ENCODE measurements around the gene STK33. TPM values are rescaled to one million over a fixed set of nuclear protein-coding genes. Genes with fewer than 3 reads are reported as not detected.

STK33 gene
- total and polyA plus RNA-seq, 2 donors = 10.5 to 13.3 TPM

GRCh38 chr11:8382436-8383053 lies 211.5 kb downstream of the STK33 start:
- H3K4me1 ChIP-seq (ENCODE audit: control insufficient read depth in 2 of 2, insufficient read depth in 2 of 2, low read length in 2 of 2) = peaks cover 0 to 8% of the 10 kb centered on the region in 2 donors
- no peak for DNase-seq (ENCODE audit: low read depth in 6 of 9, low spot score in 9 of 9)
- 97% methylated on average over 9 of the region's 9 CpGs for WGBS
- no peaks in the 10 kb centered on the region for H3K36me3 ChIP-seq (ENCODE audit: control insufficient read depth in 2 of 2, insufficient read depth in 2 of 2, low read length in 1 of 2)
- no peaks in the 10 kb centered on the region for H3K9me3 ChIP-seq (ENCODE audit: control insufficient read depth in 2 of 2, insufficient read depth in 1 of 2, low read length in 1 of 2)
- H3K4me3 ChIP-seq (ENCODE audit: low read length in 2 of 2) = no peak overlapping the region
- no peaks in the 10 kb centered on the region for H3K27me3 ChIP-seq (ENCODE audit: control insufficient read depth in 2 of 2, insufficient read depth in 1 of 2, low read length in 1 of 2)
- no peak overlapping the region for H3K27ac ChIP-seq (ENCODE audit: low read depth in 1 of 2, low read length in 1 of 2)

GRCh38 chr11:8381871-8382396 lies 212.1 kb downstream of the STK33 start:
- H3K36me3 ChIP-seq (ENCODE audit: control insufficient read depth in 2 of 2, insufficient read depth in 2 of 2, low read length in 1 of 2) = no peaks in the 10 kb centered on the region
- no peak overlapping the region for H3K4me3 ChIP-seq (ENCODE audit: low read length in 2 of 2)
- WGBS = 87% methylated on average over 13 of the region's 13 CpGs
- DNase-seq (ENCODE audit: low read depth in 6 of 9, low spot score in 9 of 9) = no peak
- peaks cover 0 to 8% of the 10 kb centered on the region in 2 donors for H3K4me1 ChIP-seq (ENCODE audit: control insufficient read depth in 2 of 2, insufficient read depth in 2 of 2, low read length in 2 of 2)
- no peak overlapping the region for H3K27ac ChIP-seq (ENCODE audit: low read depth in 1 of 2, low read length in 1 of 2)
- no peaks in the 10 kb centered on the region for H3K9me3 ChIP-seq (ENCODE audit: control insufficient read depth in 2 of 2, insufficient read depth in 1 of 2, low read length in 1 of 2)
- H3K27me3 ChIP-seq (ENCODE audit: control insufficient read depth in 2 of 2, insufficient read depth in 1 of 2, low read length in 1 of 2) = no peaks in the 10 kb centered on the region

- no peak for DNase-seq (ENCODE audit: low read depth in 6 of 9, low spot score in 9 of 9)
These were observed 212.7 kb downstream of the STK33 start for GRCh38 chr11:8381343-8381742.

GRCh38 chr11:8375932-8376331 lies 218.1 kb downstream of the STK33 start:
- Histone ChIP-seq H3K27ac (ENCODE audit: low read depth in 1 of 2, low read length in 1 of 2) (no peak overlapping the region), H3K27me3 (ENCODE audit: control insufficient read depth in 2 of 2, insufficient read depth in 1 of 2, low read length in 1 of 2) (no peaks in the 10 kb centered on the region), H3K4me1 (ENCODE audit: control insufficient read depth in 2 of 2, insufficient read depth in 2 of 2, low read length in 2 of 2) (no peaks in the 10 kb centered on the region), H3K36me3 (ENCODE audit: control insufficient read depth in 2 of 2, insufficient read depth in 2 of 2, low read length in 1 of 2) (no peaks in the 10 kb centered on the region), H3K4me3 (ENCODE audit: low read length in 2 of 2) (no peak overlapping the region), H3K9me3 (ENCODE audit: control insufficient read depth in 2 of 2, insufficient read depth in 1 of 2, low read length in 1 of 2) (no peaks in the 10 kb centered on the region)
- 71% methylated on average over 4 of the region's 4 CpGs for WGBS
- no peak for DNase-seq (ENCODE audit: low read depth in 6 of 9, low spot score in 9 of 9)

More at GRCh38 chr11:8381343-8381742, 212.7 kb downstream of the STK33 start:
- Histone ChIP-seq H3K36me3 (ENCODE audit: control insufficient read depth in 2 of 2, insufficient read depth in 2 of 2, low read length in 1 of 2) (no peaks in the 10 kb centered on the region), H3K4me1 (ENCODE audit: control insufficient read depth in 2 of 2, insufficient read depth in 2 of 2, low read length in 2 of 2) (peaks cover 0 to 4% of the 10 kb centered on the region in 2 donors), H3K27me3 (ENCODE audit: control insufficient read depth in 2 of 2, insufficient read depth in 1 of 2, low read length in 1 of 2) (no peaks in the 10 kb centered on the region), H3K27ac (ENCODE audit: low read depth in 1 of 2, low read length in 1 of 2) (no peak overlapping the region), H3K9me3 (ENCODE audit: control insufficient read depth in 2 of 2, insufficient read depth in 1 of 2, low read length in 1 of 2) (no peaks in the 10 kb centered on the region), H3K4me3 (ENCODE audit: low read length in 2 of 2) (no peak overlapping the region)
- WGBS = 94% methylated on average over 6 of the region's 6 CpGs

- Histone ChIP-seq H3K4me1 (ENCODE audit: control insufficient read depth in 2 of 2, insufficient read depth in 2 of 2, low read length in 2 of 2) (no peaks in the 10 kb centered on the region), H3K27me3 (ENCODE audit: control insufficient read depth in 2 of 2, insufficient read depth in 1 of 2, low read length in 1 of 2) (no peaks in the 10 kb centered on the region), H3K9me3 (ENCODE audit: control insufficient read depth in 2 of 2, insufficient read depth in 1 of 2, low read length in 1 of 2) (no peaks in the 10 kb centered on the region), H3K36me3 (ENCODE audit: control insufficient read depth in 2 of 2, insufficient read depth in 2 of 2, low read length in 1 of 2) (no peaks in the 10 kb centered on the region), H3K27ac (ENCODE audit: low read depth in 1 of 2, low read length in 1 of 2) (no peak overlapping the region), H3K4me3 (ENCODE audit: low read length in 2 of 2) (no peak overlapping the region)
- WGBS = 50% methylated on average over 3 of the region's 3 CpGs
- DNase-seq (ENCODE audit: low read depth in 6 of 9, low spot score in 9 of 9) = no peak
These were observed 218.6 kb downstream of the STK33 start for GRCh38 chr11:8375460-8375859.

- Histone ChIP-seq H3K36me3 (ENCODE audit: control insufficient read depth in 2 of 2, insufficient read depth in 2 of 2, low read length in 1 of 2) (no peaks in the 10 kb centered on the region), H3K4me1 (ENCODE audit: control insufficient read depth in 2 of 2, insufficient read depth in 2 of 2, low read length in 2 of 2) (no peaks in the 10 kb centered on the region), H3K27ac (ENCODE audit: low read depth in 1 of 2, low read length in 1 of 2) (no peak overlapping the region), H3K9me3 (ENCODE audit: control insufficient read depth in 2 of 2, insufficient read depth in 1 of 2, low read length in 1 of 2) (no peaks in the 10 kb centered on the region), H3K27me3 (ENCODE audit: control insufficient read depth in 2 of 2, insufficient read depth in 1 of 2, low read length in 1 of 2) (no peaks in the 10 kb centered on the region), H3K4me3 (ENCODE audit: low read length in 2 of 2) (no peak overlapping the region)
- 98% methylated on average over 5 of the region's 5 CpGs for WGBS
- DNase-seq (ENCODE audit: low read depth in 6 of 9, low spot score in 9 of 9) = no peak
These were observed 219.3 kb downstream of the STK33 start for GRCh38 chr11:8374716-8375115.

- Histone ChIP-seq H3K9me3 (ENCODE audit: control insufficient read depth in 2 of 2, insufficient read depth in 1 of 2, low read length in 1 of 2) (no peaks in the 10 kb centered on the region), H3K36me3 (ENCODE audit: control insufficient read depth in 2 of 2, insufficient read depth in 2 of 2, low read length in 1 of 2) (no peaks in the 10 kb centered on the region), H3K4me1 (ENCODE audit: control insufficient read depth in 2 of 2, insufficient read depth in 2 of 2, low read length in 2 of 2) (no peaks in the 10 kb centered on the region), H3K27me3 (ENCODE audit: control insufficient read depth in 2 of 2, insufficient read depth in 1 of 2, low read length in 1 of 2) (no peaks in the 10 kb centered on the region), H3K27ac (ENCODE audit: low read depth in 1 of 2, low read length in 1 of 2) (no peak overlapping the region), H3K4me3 (ENCODE audit: low read length in 2 of 2) (no peak overlapping the region)
- no peak for DNase-seq (ENCODE audit: low read depth in 6 of 9, low spot score in 9 of 9)
- WGBS = 96% methylated on average over 10 of the region's 10 CpGs
These were observed 220.3 kb downstream of the STK33 start for GRCh38 chr11:8373519-8374432.

GRCh38 chr11:8372641-8373381 lies 221.2 kb downstream of the STK33 start:
- DNase-seq (ENCODE audit: low read depth in 6 of 9, low spot score in 9 of 9) = no peak
- no peak overlapping the region for H3K4me3 ChIP-seq (ENCODE audit: low read length in 2 of 2)
- no peaks in the 10 kb centered on the region for H3K9me3 ChIP-seq (ENCODE audit: control insufficient read depth in 2 of 2, insufficient read depth in 1 of 2, low read length in 1 of 2)
- H3K4me1 ChIP-seq (ENCODE audit: control insufficient read depth in 2 of 2, insufficient read depth in 2 of 2, low read length in 2 of 2) = no peaks in the 10 kb centered on the region
- 94% methylated on average over 12 of the region's 12 CpGs for WGBS
- H3K27ac ChIP-seq (ENCODE audit: low read depth in 1 of 2, low read length in 1 of 2) = no peak overlapping the region
- H3K27me3 ChIP-seq (ENCODE audit: control insufficient read depth in 2 of 2, insufficient read depth in 1 of 2, low read length in 1 of 2) = no peaks in the 10 kb centered on the region
- H3K36me3 ChIP-seq (ENCODE audit: control insufficient read depth in 2 of 2, insufficient read depth in 2 of 2, low read length in 1 of 2) = no peaks in the 10 kb centered on the region

GRCh38 chr11:8371516-8371884 lies 222.5 kb downstream of the STK33 start:
- no peaks in the 10 kb centered on the region for H3K4me1 ChIP-seq (ENCODE audit: control insufficient read depth in 2 of 2, insufficient read depth in 2 of 2, low read length in 2 of 2)
- no peak overlapping the region for H3K4me3 ChIP-seq (ENCODE audit: low read length in 2 of 2)
- no peaks in the 10 kb centered on the region for H3K9me3 ChIP-seq (ENCODE audit: control insufficient read depth in 2 of 2, insufficient read depth in 1 of 2, low read length in 1 of 2)
- 83% methylated on average over 1 of the region's 1 CpG for WGBS
- no peaks in the 10 kb centered on the region for H3K27me3 ChIP-seq (ENCODE audit: control insufficient read depth in 2 of 2, insufficient read depth in 1 of 2, low read length in 1 of 2)
- H3K27ac ChIP-seq (ENCODE audit: low read depth in 1 of 2, low read length in 1 of 2) = no peak overlapping the region
- DNase-seq (ENCODE audit: low read depth in 6 of 9, low spot score in 9 of 9) = no peak
- no peaks in the 10 kb centered on the region for H3K36me3 ChIP-seq (ENCODE audit: control insufficient read depth in 2 of 2, insufficient read depth in 2 of 2, low read length in 1 of 2)
